Ectodermal cell (in vitro differentiated cells): ENCODE results near the gene SINHCAF.

Experiments
- H3K27ac ChIP-seq: 2 replicates; pipeline ENCODE4 v1.7.0; 2013; ENCODE audit warnings: mild to moderate bottlenecking, low read depth, low read length; ENCODE audit not compliant: insufficient read depth, poor library complexity, severe bottlenecking
- H3K27me3 ChIP-seq: 2 replicates; pipeline ENCODE4 v1.7.0; 2013; ENCODE audit warnings: mild to moderate bottlenecking, low read length; ENCODE audit not compliant: insufficient read depth, control insufficient read depth, poor library complexity, severe bottlenecking
- H3K36me3 ChIP-seq: one replicate; pipeline ENCODE4 v1.7.0; 2013; ENCODE audit warnings: low read length; ENCODE audit not compliant: control insufficient read depth, insufficient read depth
- H3K4me1 ChIP-seq: one replicate; pipeline ENCODE4 v1.7.0; 2013; ENCODE audit warnings: low read length; ENCODE audit not compliant: control insufficient read depth, insufficient read depth
- H3K4me3 ChIP-seq: 2 replicates; pipeline ENCODE4 v1.7.0; 2013; ENCODE audit warnings: low read depth, low read length, control low read depth; ENCODE audit not compliant: insufficient read depth
- H3K9me3 ChIP-seq: 2 replicates; pipeline ENCODE4 v1.7.0; 2013; ENCODE audit warnings: mild to moderate bottlenecking, low read length, moderate library complexity; ENCODE audit not compliant: control insufficient read depth
- WGBS, 2 experiments: methylation state at CpG; one replicate each; pipeline ENCODE4 v1.1.7; 2013; ENCODE audit warnings: missing lambda C conversion rate in 2 of 2; 5-methylcytosine and 5-hydroxymethylcytosine counted together

The SINHCAF gene

GRCh38 chr12:31362759-31363415 lies 36.9 kb upstream of the SINHCAF start:
- H3K27me3 ChIP-seq = no peaks in the 10 kb centered on the region
- H3K4me1 ChIP-seq = peaks cover 20% of the 10 kb centered on the region
- peak overlapping the region; percentile 74 for H3K27ac ChIP-seq
- no peak overlapping the region for H3K4me3 ChIP-seq
- no peaks in the 10 kb centered on the region for H3K36me3 ChIP-seq
- WGBS, 2 experiments = 20 to 23% methylated on average over 4 of the region's 6 CpGs
- no peaks in the 10 kb centered on the region for H3K9me3 ChIP-seq

GRCh38 chr12:31362115-31362758 lies 36.3 kb upstream of the SINHCAF start:
- peak overlapping the region; percentile 74 for H3K27ac ChIP-seq
- H3K27me3 ChIP-seq = no peaks in the 10 kb centered on the region
- H3K4me3 ChIP-seq = no peak overlapping the region
- H3K36me3 ChIP-seq = no peaks in the 10 kb centered on the region
- WGBS, 2 experiments = 9 to 11% methylated on average over 13 of the region's 13 CpGs
- H3K9me3 ChIP-seq = no peaks in the 10 kb centered on the region
- H3K4me1 ChIP-seq = peaks cover 20% of the 10 kb centered on the region

- no peaks in the 10 kb centered on the region for H3K27me3 ChIP-seq
- peaks cover 20% of the 10 kb centered on the region for H3K4me1 ChIP-seq
- peak overlapping the region; percentile 74 for H3K27ac ChIP-seq
- no peaks in the 10 kb centered on the region for H3K9me3 ChIP-seq
- no peaks in the 10 kb centered on the region for H3K36me3 ChIP-seq
- no peak overlapping the region for H3K4me3 ChIP-seq
- WGBS, 2 experiments = 89 to 93% methylated on average over 14 of the region's 14 CpGs
These were observed 35.8 kb upstream of the SINHCAF start for GRCh38 chr12:31361730-31362114.

GRCh38 chr12:31355747-31356107 lies 29.8 kb upstream of the SINHCAF start:
- H3K9me3 ChIP-seq = no peaks in the 10 kb centered on the region
- no peak overlapping the region for H3K27ac ChIP-seq
- H3K36me3 ChIP-seq = no peaks in the 10 kb centered on the region
- peaks cover 8% of the 10 kb centered on the region for H3K4me1 ChIP-seq
- WGBS, 2 experiments = 68 to 70% methylated on average over 4 of the region's 4 CpGs
- H3K27me3 ChIP-seq = no peaks in the 10 kb centered on the region
- no peak overlapping the region for H3K4me3 ChIP-seq

GRCh38 chr12:31353750-31354708 lies 28.1 kb upstream of the SINHCAF start:
- 35 to 40% methylated on average over 12 of the region's 12 CpGs for WGBS, 2 experiments
- Histone ChIP-seq H3K36me3 (no peaks in the 10 kb centered on the region), H3K4me3 (no peak overlapping the region), H3K27me3 (no peaks in the 10 kb centered on the region), H3K27ac (peak overlapping the region; percentile 83), H3K9me3 (no peaks in the 10 kb centered on the region), H3K4me1 (peaks cover 8% of the 10 kb centered on the region)

GRCh38 chr12:31346267-31346666 lies 20.3 kb upstream of the SINHCAF start:
- 92 to 96% methylated on average over 8 to 9 of the region's 9 CpGs for WGBS, 2 experiments
- Histone ChIP-seq H3K27ac (no peak overlapping the region), H3K4me3 (no peak overlapping the region), H3K9me3 (no peaks in the 10 kb centered on the region), H3K27me3 (no peaks in the 10 kb centered on the region), H3K4me1 (no peaks in the 10 kb centered on the region), H3K36me3 (no peaks in the 10 kb centered on the region)

- 91 to 96% methylated on average over 8 of the region's 8 CpGs for WGBS, 2 experiments
- H3K4me1 ChIP-seq = no peaks in the 10 kb centered on the region
- H3K9me3 ChIP-seq = no peaks in the 10 kb centered on the region
- H3K27me3 ChIP-seq = no peaks in the 10 kb centered on the region
- H3K4me3 ChIP-seq = no peak overlapping the region
- no peak overlapping the region for H3K27ac ChIP-seq
- no peaks in the 10 kb centered on the region for H3K36me3 ChIP-seq
These were observed 17.2 kb upstream of the SINHCAF start for GRCh38 chr12:31343139-31343538.

GRCh38 chr12:31342286-31342685 lies 16.3 kb upstream of the SINHCAF start:
- H3K27me3 ChIP-seq = no peaks in the 10 kb centered on the region

GRCh38 chr12:31339831-31340622 lies 14.1 kb upstream of the SINHCAF start:
- Histone ChIP-seq H3K4me3 (no peak overlapping the region), H3K27me3 (no peaks in the 10 kb centered on the region)
- 87 to 89% methylated on average over 9 to 10 of the region's 10 CpGs for WGBS, 2 experiments

More at GRCh38 chr12:31342286-31342685, 16.3 kb upstream of the SINHCAF start:
- no peak overlapping the region for H3K27ac ChIP-seq
- no peak overlapping the region for H3K4me3 ChIP-seq
- H3K4me1 ChIP-seq = no peaks in the 10 kb centered on the region
- 97 to 100% methylated on average over 1 of the region's 1 CpG for WGBS, 2 experiments
- no peaks in the 10 kb centered on the region for H3K9me3 ChIP-seq
- H3K36me3 ChIP-seq = no peaks in the 10 kb centered on the region

More at GRCh38 chr12:31339831-31340622, 14.1 kb upstream of the SINHCAF start:
- Histone ChIP-seq H3K9me3 (no peaks in the 10 kb centered on the region), H3K4me1 (no peaks in the 10 kb centered on the region), H3K36me3 (no peaks in the 10 kb centered on the region), H3K27ac (no peak overlapping the region)
